Activated T-helper 17 cell treated with anti-CD3 and anti-CD28 coated beads, Interleukin-2, amount 50 U/mL, for 72 hours (primary cell): ENCODE data around the gene BLOC1S2. TPM values are rescaled to one million over a fixed set of nuclear protein-coding genes. Genes with fewer than 3 reads are reported as not detected.
"Not testable (repeated sequence)": the region's sequence is repeated elsewhere in the genome, so short reads cannot be mapped to it uniquely, and the experiment has no call there.

Experiments used
- ATAC-seq: fragments of 150-1000 bp; cut with Tn5 transposase; replicated peaks from 2 replicates; pipeline ENCODE4 v1.10.0; 2021; ENCODE audit warnings: mild to moderate bottlenecking, moderate library complexity
- H3K27ac Mint-ChIP-seq: one replicate; pipeline ENCODE4 v1.8.0; 2022; ENCODE audit warnings: mixed read lengths
- H3K27me3 Mint-ChIP-seq: one replicate; pipeline ENCODE4 v1.8.0; 2022; ENCODE audit warnings: mixed read lengths
- H3K36me3 Mint-ChIP-seq: one replicate; pipeline ENCODE4 v1.8.0; 2022; ENCODE audit warnings: low read depth, mild to moderate bottlenecking, mixed read lengths
- H3K4me1 Mint-ChIP-seq: one replicate; pipeline ENCODE4 v1.8.0; 2022; ENCODE audit warnings: mixed read lengths
- H3K4me3 Mint-ChIP-seq: one replicate; pipeline ENCODE4 v1.8.0; 2022; ENCODE audit warnings: mild to moderate bottlenecking, mixed read lengths
- H3K9me3 Mint-ChIP-seq: one replicate; pipeline ENCODE4 v1.8.0; 2022; ENCODE audit warnings: mixed read lengths
- total RNA-seq, 2 donors: library from RNA; stranded (reverse); gene quantifications; one replicate each; pipeline ENCODE4 v1.2.3, GENCODE V29; 2022

The BLOC1S2 gene
- total RNA-seq, 2 donors from 2014 or later = 54.1 to 59.3 TPM

GRCh38 chr10:100306861-100307260, 20.4 kb upstream of the BLOC1S2 start:
- Mint-ChIP-seq H3K9me3 (no peaks in the 10 kb centered on the region), H3K27me3 (peaks cover 30% of the 10 kb centered on the region), H3K4me3 (no peak overlapping the region), H3K36me3 (no peaks in the 10 kb centered on the region), H3K27ac (no peak overlapping the region), H3K4me1 (no peaks in the 10 kb centered on the region)
- no peak for ATAC-seq

DNA sequence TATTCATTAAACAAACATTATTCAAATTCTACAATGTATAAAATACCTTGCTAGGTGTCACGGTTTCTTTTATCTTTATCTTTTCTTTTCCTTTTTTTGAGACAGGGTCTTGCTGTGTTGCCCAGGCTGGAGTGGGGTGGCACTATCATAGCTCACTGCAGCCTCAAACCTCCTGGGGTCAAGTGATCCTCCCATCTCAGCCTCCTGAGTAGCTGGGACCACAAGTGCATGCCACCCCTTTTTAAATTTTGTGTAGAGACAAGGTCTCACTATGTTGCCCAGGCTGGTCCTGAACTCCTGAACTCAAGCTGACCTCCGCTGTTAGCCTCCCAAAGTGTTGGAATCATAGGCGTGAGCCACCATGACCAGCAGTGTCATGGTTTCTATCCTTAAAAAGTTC, 17.9 kb upstream of the BLOC1S2 start:
- H3K27me3 Mint-ChIP-seq = peaks cover 18% of the 10 kb centered on the region

DNA sequence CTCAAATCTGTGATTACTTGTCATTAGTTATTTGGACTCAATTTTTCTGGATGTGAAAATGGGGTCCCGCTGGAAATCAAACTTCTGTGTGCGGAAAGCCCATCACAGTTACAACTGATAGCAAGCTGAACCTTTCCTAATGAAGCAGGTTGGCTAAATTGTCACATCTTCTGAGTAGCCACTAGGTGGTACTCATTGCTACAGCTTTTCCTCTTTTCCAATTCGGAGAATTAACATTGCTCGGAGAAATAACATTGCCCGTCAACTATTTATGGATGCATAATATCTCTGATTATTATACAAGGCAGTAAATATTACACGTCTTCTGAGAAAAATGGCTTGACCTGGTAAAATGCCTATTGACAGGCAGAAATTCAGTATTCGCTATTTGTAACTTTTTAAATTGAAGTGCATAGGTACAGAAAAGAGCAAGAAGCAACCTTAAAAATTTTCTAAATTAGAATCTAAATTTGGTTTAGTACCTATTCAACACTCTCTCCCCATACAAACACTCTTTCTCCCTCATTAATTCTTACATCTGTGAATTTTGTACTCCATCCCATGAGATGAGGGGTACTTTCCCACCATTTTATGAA, 17.3 kb upstream of the BLOC1S2 start:
- H3K27me3 Mint-ChIP-seq = peaks cover 16% of the 10 kb centered on the region
- no peaks in the 10 kb centered on the region for H3K4me1 Mint-ChIP-seq
- no peak overlapping the region for H3K4me3 Mint-ChIP-seq
- no peak overlapping the region for H3K27ac Mint-ChIP-seq
- no peaks in the 10 kb centered on the region for H3K36me3 Mint-ChIP-seq
- ATAC-seq = no peak
- H3K9me3 Mint-ChIP-seq = no peaks in the 10 kb centered on the region

More for the DNA sequence above, 17.9 kb upstream of the BLOC1S2 start:
- no peak overlapping the region for H3K27ac Mint-ChIP-seq
- H3K4me1 Mint-ChIP-seq = no peaks in the 10 kb centered on the region
- no peak for ATAC-seq
- no peaks in the 10 kb centered on the region for H3K9me3 Mint-ChIP-seq
- H3K36me3 Mint-ChIP-seq = no peaks in the 10 kb centered on the region
- H3K4me3 Mint-ChIP-seq = no peak overlapping the region

GRCh38 chr10:100301123-100301522, 14.6 kb upstream of the BLOC1S2 start:
- peaks cover 19% of the 10 kb centered on the region for H3K27me3 Mint-ChIP-seq
- ATAC-seq, H3K9me3 Mint-ChIP-seq, H3K27ac Mint-ChIP-seq, H3K36me3 Mint-ChIP-seq, H3K4me3 Mint-ChIP-seq, H3K4me1 Mint-ChIP-seq: not testable (repeated sequence)

DNA sequence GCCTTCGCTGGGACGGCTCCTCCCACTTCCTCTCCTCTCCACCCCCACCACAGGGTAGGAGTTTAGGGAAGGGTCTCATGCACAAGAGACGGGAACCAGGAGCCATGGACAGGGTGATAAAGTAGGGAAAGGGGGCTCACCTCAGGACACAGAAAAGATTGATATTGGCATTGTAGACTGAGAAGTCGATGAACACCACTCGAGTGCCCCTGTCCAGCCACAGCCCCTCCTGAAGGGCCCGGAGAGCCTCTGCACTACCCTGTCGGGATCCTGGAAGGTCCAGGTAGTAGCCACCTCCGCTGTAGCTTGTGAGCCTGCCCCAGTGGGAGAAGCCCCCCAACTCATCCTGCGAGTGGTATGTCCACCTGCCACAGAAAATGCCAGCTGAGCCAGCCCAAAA, 10.8 kb upstream of the BLOC1S2 start:
- no peak for ATAC-seq
- Mint-ChIP-seq H3K4me1 (no peaks in the 10 kb centered on the region), H3K27me3 (peaks cover 24% of the 10 kb centered on the region)

DNA sequence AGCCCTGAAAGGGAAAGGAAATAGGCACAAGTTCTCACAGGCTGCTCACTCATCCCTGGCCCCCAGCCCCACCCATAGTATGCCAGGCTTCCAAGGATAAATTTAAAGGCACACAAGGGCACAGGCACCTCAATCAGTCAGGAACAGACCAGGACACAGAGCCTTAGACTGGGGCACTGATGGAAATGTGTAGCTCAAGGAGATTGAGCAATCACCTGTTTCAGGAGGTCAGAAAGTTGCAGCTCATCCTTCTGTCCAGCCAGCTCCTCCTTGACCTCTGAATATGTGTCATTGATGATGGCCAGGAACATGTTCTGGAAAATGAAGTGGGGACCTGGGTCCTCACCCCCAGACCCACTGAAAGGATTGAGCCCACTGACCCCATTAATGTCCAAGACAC, 6.6 kb upstream of the BLOC1S2 start:
- Mint-ChIP-seq H3K27me3 (peaks cover 22% of the 10 kb centered on the region), H3K36me3 (no peaks in the 10 kb centered on the region), H3K4me1 (no peaks in the 10 kb centered on the region), H3K4me3 (no peak overlapping the region), H3K9me3 (no peaks in the 10 kb centered on the region), H3K27ac (no peak overlapping the region)
- no peak for ATAC-seq

More for the DNA sequence above, 10.8 kb upstream of the BLOC1S2 start:
- H3K27ac Mint-ChIP-seq = no peak overlapping the region
- no peak overlapping the region for H3K4me3 Mint-ChIP-seq
- H3K9me3 Mint-ChIP-seq = no peaks in the 10 kb centered on the region
- no peaks in the 10 kb centered on the region for H3K36me3 Mint-ChIP-seq

DNA sequence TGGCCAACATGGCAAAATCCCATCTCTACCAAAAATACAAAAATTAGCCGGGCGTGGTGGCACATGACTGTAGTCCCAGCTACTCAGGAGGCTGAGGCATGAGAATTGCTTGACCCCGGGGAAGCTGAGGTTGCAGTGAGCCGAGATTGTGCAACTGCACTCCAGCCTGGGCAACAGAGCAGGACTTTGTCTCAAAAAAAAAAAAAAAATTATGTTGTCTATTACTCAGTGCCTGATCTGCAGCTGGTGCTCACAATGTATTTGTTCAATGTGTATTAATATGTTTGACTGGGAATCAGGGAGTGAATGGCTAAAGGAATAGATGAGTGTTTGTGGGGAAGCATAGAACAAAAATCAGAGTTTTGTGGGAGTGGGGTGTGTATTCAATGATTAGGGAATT, 5.8 kb upstream of the BLOC1S2 start:
- not testable (repeated sequence) for H3K4me3 Mint-ChIP-seq, H3K36me3 Mint-ChIP-seq, H3K9me3 Mint-ChIP-seq, H3K4me1 Mint-ChIP-seq, H3K27ac Mint-ChIP-seq, ATAC-seq
- peaks cover 20% of the 10 kb centered on the region for H3K27me3 Mint-ChIP-seq

GRCh38 chr10:100291356-100291755, 4.9 kb upstream of the BLOC1S2 start:
- H3K4me3 Mint-ChIP-seq = no peak overlapping the region
- no peak for ATAC-seq
- no peaks in the 10 kb centered on the region for H3K9me3 Mint-ChIP-seq
- peaks cover 6% of the 10 kb centered on the region for H3K4me1 Mint-ChIP-seq
- H3K36me3 Mint-ChIP-seq = peaks cover 6% of the 10 kb centered on the region
- peaks cover 13% of the 10 kb centered on the region for H3K27me3 Mint-ChIP-seq
- no peak overlapping the region for H3K27ac Mint-ChIP-seq

DNA sequence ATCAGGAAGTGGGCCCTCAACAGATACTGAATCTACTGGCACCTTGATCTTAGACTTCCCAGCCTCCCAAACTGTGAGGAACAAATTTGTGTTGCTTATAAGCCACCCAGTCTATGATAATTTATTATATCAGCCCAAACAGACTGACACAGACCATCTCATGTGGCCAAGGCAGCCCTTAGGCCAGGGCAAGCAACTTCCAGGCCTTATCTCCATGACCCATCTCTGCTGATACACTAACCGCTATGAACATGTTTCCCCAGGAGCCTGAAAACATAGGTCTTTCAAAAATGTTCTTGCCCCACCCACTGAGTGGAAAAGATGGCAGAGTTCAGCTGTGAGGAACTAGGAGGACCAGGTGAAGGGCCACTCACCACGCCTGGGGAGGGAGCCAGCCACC, 3.2 kb upstream of the BLOC1S2 start:
- peaks cover 18% of the 10 kb centered on the region for H3K4me1 Mint-ChIP-seq
- H3K36me3 Mint-ChIP-seq = peaks cover 24% of the 10 kb centered on the region
- no peaks in the 10 kb centered on the region for H3K9me3 Mint-ChIP-seq
- no peak overlapping the region for H3K27ac Mint-ChIP-seq
- no peak overlapping the region for H3K4me3 Mint-ChIP-seq
- ATAC-seq = no peak
- peaks cover 3% of the 10 kb centered on the region for H3K27me3 Mint-ChIP-seq

DNA sequence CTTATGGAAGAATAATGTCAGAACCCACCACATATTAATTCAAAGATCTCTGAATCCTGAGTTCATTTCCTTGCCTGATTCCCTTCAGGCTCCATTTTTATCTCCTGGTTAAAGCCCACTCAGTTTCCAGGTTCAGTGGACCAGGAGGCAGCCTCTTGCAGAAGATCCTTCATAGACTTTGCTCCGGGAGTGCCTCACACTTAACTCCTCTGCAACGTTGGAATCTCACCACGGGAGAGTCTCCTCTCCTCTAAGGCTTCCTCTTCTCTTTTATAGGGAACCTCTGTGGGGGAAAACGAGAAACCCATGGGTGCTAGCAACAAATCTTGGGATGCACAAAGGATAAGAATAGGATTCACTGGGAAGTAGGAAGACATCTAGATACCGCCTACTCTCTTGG, 1.7 kb upstream of the BLOC1S2 start:
- peaks cover 20% of the 10 kb centered on the region for H3K4me1 Mint-ChIP-seq
- no peaks in the 10 kb centered on the region for H3K9me3 Mint-ChIP-seq
- no peak for ATAC-seq
- no peak overlapping the region for H3K27ac Mint-ChIP-seq
- H3K4me3 Mint-ChIP-seq = peak overlapping the region; percentile 99
- H3K36me3 Mint-ChIP-seq = peaks cover 27% of the 10 kb centered on the region
- H3K27me3 Mint-ChIP-seq = no peaks in the 10 kb centered on the region

- Mint-ChIP-seq H3K4me1 (peaks cover 20% of the 10 kb centered on the region), H3K27ac (peak overlapping the region; percentile 99), H3K9me3 (no peaks in the 10 kb centered on the region), H3K4me3 (peak overlapping the region; percentile 99), H3K36me3 (peaks cover 27% of the 10 kb centered on the region), H3K27me3 (no peaks in the 10 kb centered on the region)
- no peak for ATAC-seq
Measured at GRCh38 chr10:100287756-100288155, 1.3 kb upstream of the BLOC1S2 start.

- Mint-ChIP-seq H3K4me1 (peaks cover 20% of the 10 kb centered on the region), H3K36me3 (peaks cover 27% of the 10 kb centered on the region), H3K4me3 (peak overlapping the region; percentile 99), H3K27ac (peak overlapping the region; percentile 99)
- not testable (repeated sequence) for H3K9me3 Mint-ChIP-seq, ATAC-seq, H3K27me3 Mint-ChIP-seq
Measured at GRCh38 chr10:100285326-100285725, 1.2 kb downstream of the BLOC1S2 start.

GRCh38 chr10:100282907-100283306, 3.6 kb downstream of the BLOC1S2 start:
- Mint-ChIP-seq H3K27me3 (no peaks in the 10 kb centered on the region), H3K4me3 (no peak overlapping the region), H3K36me3 (peaks cover 27% of the 10 kb centered on the region), H3K27ac (no peak overlapping the region), H3K4me1 (peaks cover 20% of the 10 kb centered on the region), H3K9me3 (no peaks in the 10 kb centered on the region)
- no peak for ATAC-seq

DNA sequence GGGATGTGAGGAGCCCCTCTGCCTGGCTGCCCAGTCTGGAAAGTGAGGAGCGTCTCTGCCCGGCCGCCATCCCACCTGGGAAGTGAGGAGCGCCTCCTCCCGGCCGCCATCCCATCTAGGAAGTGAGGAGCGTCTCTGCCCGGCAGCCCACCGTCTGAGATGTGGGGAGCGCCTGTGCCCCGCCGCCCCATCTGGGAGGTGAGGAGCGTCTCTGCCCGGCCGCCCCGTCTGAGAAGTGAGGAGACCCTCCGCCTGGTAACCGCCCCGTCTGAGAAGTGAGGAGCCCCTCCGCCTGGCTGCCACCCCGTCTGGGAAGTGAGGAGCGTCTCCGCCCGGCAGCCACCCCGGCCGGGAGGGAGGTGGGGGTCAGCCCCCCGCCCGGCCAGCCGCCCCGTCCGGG, 9.5 kb downstream of the BLOC1S2 start:
- H3K9me3 Mint-ChIP-seq, H3K27me3 Mint-ChIP-seq, H3K4me1 Mint-ChIP-seq, ATAC-seq, H3K4me3 Mint-ChIP-seq, H3K27ac Mint-ChIP-seq: not testable (repeated sequence)
- H3K36me3 Mint-ChIP-seq = peaks cover 37% of the 10 kb centered on the region

- ATAC-seq = peak; percentile 95
- Mint-ChIP-seq H3K4me1 (peaks cover 8% of the 10 kb centered on the region), H3K36me3 (peaks cover 25% of the 10 kb centered on the region), H3K27me3 (no peaks in the 10 kb centered on the region), H3K4me3 (peak within 1 kb of the TSS; percentile 97), H3K27ac (peak within 1 kb of the TSS; percentile 99), H3K9me3 (no peaks in the 10 kb centered on the region)
Measured at GRCh38 chr10:100267239-100268104, 19.0 kb downstream of the BLOC1S2 start, which contains the start of gene CWF19L1. TSS of gene CWF19L1 (minus strand) at chr10:100267638. CDS start at chr10:100267593, 45 bp downstream.
